PFSK-1 (cell line): ENCODE measurements around the gene MAPK14.

Experiments used
- FOXP2 ChIP-seq: optimal IDR thresholded peaks from 2 replicates; pipeline ENCODE3; 2011; ENCODE audit warnings: borderline replicate concordance, control low read depth, inconsistent platforms; ENCODE audit not compliant: insufficient read depth; ENCODE audit errors: extremely low read length, extremely low read depth
- POLR2AphosphoS5 ChIP-seq: IDR thresholded peaks from 2 replicates; pipeline ENCODE4 v1.6.1; 2012; ENCODE audit warnings: low read depth, mild to moderate bottlenecking, control low read depth, low read length, moderate library complexity
- REST ChIP-seq, 2 experiments: IDR thresholded peaks; 2 replicates each; pipeline versions ENCODE4 v1.6.1 to v1.8.0; 2011 to 2012; ENCODE audit warnings: low read depth in 2 of 2, low read length in 2 of 2, control low read depth in 1 of 2, inconsistent platforms in 1 of 2, mild to moderate bottlenecking in 1 of 2, moderate library complexity in 1 of 2; ENCODE audit not compliant: insufficient read depth in 1 of 2
- SIN3A ChIP-seq: IDR thresholded peaks from 2 replicates; pipeline ENCODE4 v1.6.1; 2012; ENCODE audit warnings: mild to moderate bottlenecking, low read length, moderate library complexity, borderline replicate concordance; ENCODE audit not compliant: insufficient read depth
- TAF1 ChIP-seq: IDR thresholded peaks from 2 replicates; pipeline ENCODE4 v1.6.1; 2012; ENCODE audit warnings: low read length, control low read depth, borderline replicate concordance; ENCODE audit not compliant: insufficient read depth

Gene MAPK14

GRCh38 chr6:36067374-36068011 lies 39.9 kb downstream of the MAPK14 start:
- TF ChIP-seq FOXP2 (no peak), POLR2AphosphoS5 (no peak), REST (IDR thresholded peaks at IDR 0.05; ENCODE audit: insufficient read depth in 1 of 2, low read depth in 2 of 2, low read length in 2 of 2) (no peak), SIN3A (no peak), TAF1 (no peak)

GRCh38 chr6:36068012-36068392 lies 40.4 kb downstream of the MAPK14 start:
- TF ChIP-seq REST (IDR thresholded peaks at IDR 0.05; ENCODE audit: insufficient read depth in 1 of 2, low read depth in 2 of 2, low read length in 2 of 2), result no peak
- no peak for TF ChIP-seq TAF1
- TF ChIP-seq SIN3A, result no peak
- no peak for TF ChIP-seq FOXP2
- TF ChIP-seq POLR2AphosphoS5, result no peak

GRCh38 chr6:36068586-36068985 lies 41.0 kb downstream of the MAPK14 start:
- TF ChIP-seq REST (IDR thresholded peaks at IDR 0.05; ENCODE audit: insufficient read depth in 1 of 2, low read depth in 2 of 2, low read length in 2 of 2) (no peak), TAF1 (no peak)

GRCh38 chr6:36069573-36069972 lies 42.0 kb downstream of the MAPK14 start:
- no peak for TF ChIP-seq REST (IDR thresholded peaks at IDR 0.05; ENCODE audit: insufficient read depth in 1 of 2, low read depth in 2 of 2, low read length in 2 of 2)
- TF ChIP-seq TAF1, result no peak
- TF ChIP-seq SIN3A, result no peak
- TF ChIP-seq POLR2AphosphoS5, result no peak
- no peak for TF ChIP-seq FOXP2

- TF ChIP-seq SIN3A, result no peak
- no peak for TF ChIP-seq TAF1
- no peak for TF ChIP-seq FOXP2
- TF ChIP-seq REST (IDR thresholded peaks at IDR 0.05; ENCODE audit: insufficient read depth in 1 of 2, low read depth in 2 of 2, low read length in 2 of 2), result no peak
- no peak for TF ChIP-seq POLR2AphosphoS5
Observed at GRCh38 chr6:36070252-36070651, 42.6 kb downstream of the MAPK14 start.
